Measurements from ENCODE around the gene KLHL2.
"Not testable (repeated sequence)": the region's sequence is repeated elsewhere in the genome, so short reads cannot be mapped to it uniquely, and the experiment has no call there.

GRCh38 chr4:165215034-165215751, 7.8 kb downstream of the KLHL2 start:
- not testable (repeated sequence) for TF ChIP-seq BHLHE40 (IDR thresholded peaks at IDR 0.05; ENCODE audit: borderline replicate concordance); FOXK2 (IDR thresholded peaks at IDR 0.05); HDGF (IDR thresholded peaks at IDR 0.05; ENCODE audit: borderline replicate concordance); FOXA1 (IDR thresholded peaks at IDR 0.05); CTBP1 (IDR thresholded peaks at IDR 0.05; ENCODE audit: borderline replicate concordance); SUZ12 (IDR thresholded peaks at IDR 0.05); FOXM1 (IDR thresholded peaks at IDR 0.05; ENCODE audit: borderline replicate concordance); ARNT (IDR thresholded peaks at IDR 0.05)

Measured in HEK293T (cell line).